Psoas muscle (tissue), 8 donors: ENCODE results near the gene PFDN2. TPM values are rescaled to one million over a fixed set of nuclear protein-coding genes. Genes with fewer than 3 reads are reported as not detected.

Source experiments
- ATAC-seq, 4 donors: fragments of 200-7000 bp; cut with Tn5 transposase; one replicate each; pipeline ENCODE4 v1.9.1; 2020; ENCODE audit warnings: moderate library complexity in 3 of 4, mild to moderate bottlenecking in 2 of 4
- DNase-seq, 2 donors: peaks; one replicate each; pipeline ENCODE4 v3.0.0-alpha.2; 2020
- H3K27ac ChIP-seq: fragments of 200-600 bp; one replicate; pipeline ENCODE4 v1.8.0; 2022
- H3K27me3 ChIP-seq, 3 donors: fragments of 200-600 bp in 1 of 3; one replicate each; pipeline versions ENCODE4 v1.6.1 to v1.8.0; 2013 to 2022; ENCODE audit warnings: low read length in 2 of 3, mild to moderate bottlenecking in 2 of 3, moderate library complexity in 1 of 3; ENCODE audit not compliant: insufficient read depth in 3 of 3
- H3K36me3 ChIP-seq, 2 donors: fragments of 200-600 bp in 1 of 2; one replicate each; pipeline versions ENCODE4 v1.6.1 to v1.8.0; 2013 to 2022; ENCODE audit warnings: low read depth in 1 of 2, mild to moderate bottlenecking in 1 of 2, moderate library complexity in 1 of 2; ENCODE audit not compliant: insufficient read depth in 1 of 2
- H3K4me1 ChIP-seq: fragments of 200-600 bp; one replicate; pipeline ENCODE4 v1.8.0; 2022
- H3K4me3 ChIP-seq: fragments of 200-600 bp; one replicate; pipeline ENCODE4 v1.8.0; 2022; ENCODE audit warnings: mild to moderate bottlenecking
- H3K9me3 ChIP-seq: fragments of 200-600 bp; one replicate; pipeline ENCODE4 v1.8.0; 2022
- CTCF ChIP-seq: fragments of 200-600 bp; IDR thresholded peaks from one replicate; pipeline ENCODE4 v1.8.0; 2022; ENCODE audit warnings: antibody characterized with exemption
- WGBS, 3 donors: extraction: QIAGEN DNeasy Blood & Tissue Kit; methylation state at CpG; one replicate each; pipeline versions ENCODE4 v1.1.6 to v1.1.7; 2013; 5-methylcytosine and 5-hydroxymethylcytosine counted together
- intact Hi-C, 2 donors: fragments of 100-400 bp; cut with DNase I; formaldehyde crosslinking; loops; one replicate each; pipeline versions ENCODE4 v1.11.0 to v1.14.2; 2022
- polyA plus RNA-seq, 3 donors: library from polyadenylated mRNA; stranded (reverse); fragments of 200-250 nt; gene quantifications; one replicate each; pipeline ENCODE4 v1.2.3, GENCODE V29; 2013
- total RNA-seq, 4 donors: library from RNA; stranded (reverse); fragmentation: NEBNext Ultra II Directional in 2 of 4; extraction: Animal tissue kit (Norgen Biotek cat#: 25700) in 2 of 4; gene quantifications; one replicate each; pipeline versions ENCODE4 v1.2.1 to v1.2.4, GENCODE V29; 2021 to 2023
- donor health status: healthy with polysubstance abuse.
- donor health status: DM: no; HTN: no; CAD: no; lungs with moderate emphysema.
- donor health status: Bipolar disorder and iron deficiency.
- donor health status: healthy.
- donor health status: DM: yes; HTN: yes; CAD: no.
- donor health status: DM: no; HTN: no; CAD: no.
- donor health status: DM: no; HTN: no; CAD: no.
- donor health status: DM: yes; HTN: yes; CAD: no.

PFDN2 gene
- total and polyA plus RNA-seq, 7 donors = 60.2 to 759 (median 144) TPM

GRCh38 chr1:161113915-161114314 is 3.9 kb downstream of the PFDN2 start:
- no peaks in the 10 kb centered on the region for H3K27me3 ChIP-seq
- H3K36me3 ChIP-seq = peaks cover 3 to 12% of the 10 kb centered on the region in 2 donors
- 85 to 90% (median 85%) methylated on average over 1 of the region's 1 CpG for WGBS, 3 donors
- ATAC-seq = no peak
- no peak for TF ChIP-seq CTCF
- peaks cover 52% of the 10 kb centered on the region for H3K4me1 ChIP-seq
- DNase-seq = no peak
- H3K4me3 ChIP-seq = no peak overlapping the region
- intact Hi-C loops = no loop called here
- peak overlapping the region; percentile 7 for H3K27ac ChIP-seq
- H3K9me3 ChIP-seq = no peaks in the 10 kb centered on the region

DNA sequence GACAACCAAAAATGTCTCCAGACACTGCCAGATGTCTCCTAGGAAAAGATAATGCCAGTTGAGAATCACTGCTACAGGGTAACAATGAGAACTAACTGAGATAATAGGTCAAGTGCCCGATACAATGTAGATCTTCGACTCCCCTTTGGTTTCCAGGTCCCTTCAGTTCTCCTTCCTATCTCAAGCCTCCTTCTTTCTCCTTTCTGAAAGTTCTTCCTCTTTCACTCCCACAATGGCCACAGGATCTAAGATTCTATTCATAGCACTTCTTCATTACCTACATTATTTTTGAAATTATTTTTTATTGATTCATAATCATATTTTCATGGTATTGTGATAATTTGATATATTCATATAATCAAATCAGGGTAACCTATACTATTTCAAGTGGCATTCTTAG is 6.3 kb downstream of the PFDN2 start:
- peaks cover 43% of the 10 kb centered on the region for H3K4me1 ChIP-seq
- DNase-seq (no peak), ATAC-seq (no peak)
- TF ChIP-seq CTCF = no peak
- no peak overlapping the region for H3K4me3 ChIP-seq
- H3K36me3 ChIP-seq = peaks cover 3 to 12% of the 10 kb centered on the region in 2 donors
- no peaks in the 10 kb centered on the region for H3K27me3 ChIP-seq
- H3K27ac ChIP-seq = no peak overlapping the region
- no peaks in the 10 kb centered on the region for H3K9me3 ChIP-seq
- 81 to 95% (median 86%) methylated on average over 2 of the region's 2 CpGs for WGBS, 3 donors
- intact Hi-C loops = no loop called here

GRCh38 chr1:161111117-161111516 is 6.7 kb downstream of the PFDN2 start:
- Histone ChIP-seq H3K36me3 (peaks cover 3 to 12% of the 10 kb centered on the region in 2 donors), H3K4me1 (peaks cover 39% of the 10 kb centered on the region), H3K4me3 (no peak overlapping the region), H3K9me3 (no peaks in the 10 kb centered on the region), H3K27me3 (no peaks in the 10 kb centered on the region), H3K27ac (no peak overlapping the region)
- DNase-seq (no peak), ATAC-seq (no peak)
- TF ChIP-seq CTCF = no peak
- 93 to 96% (median 94%) methylated on average over 3 of the region's 3 CpGs for WGBS, 3 donors
- intact Hi-C loops = no loop called here

DNA sequence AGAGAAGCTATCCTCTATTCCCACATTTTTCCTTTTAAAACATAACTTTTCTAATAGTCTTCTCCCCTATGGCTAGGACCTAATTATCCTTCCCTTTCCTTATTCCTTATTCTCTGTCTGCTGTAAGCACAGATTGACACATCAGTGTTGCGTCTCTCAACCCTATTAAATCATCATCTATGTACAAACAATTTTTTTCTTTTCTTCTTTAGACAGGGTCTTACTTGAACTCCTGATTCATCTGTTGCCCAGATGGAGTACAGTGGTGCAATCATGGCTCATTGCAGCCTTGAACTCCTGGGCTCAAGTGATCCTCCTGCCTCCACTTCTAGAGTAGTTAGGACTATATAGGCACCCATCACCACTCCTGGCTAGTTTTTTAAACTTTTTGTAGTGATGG is 11.4 kb downstream of the PFDN2 start:
- H3K27me3 ChIP-seq = no peaks in the 10 kb centered on the region
- H3K4me1 ChIP-seq = peaks cover 2% of the 10 kb centered on the region
- ATAC-seq (no peak), DNase-seq (no peak)
- H3K4me3 ChIP-seq = no peak overlapping the region
- no peak overlapping the region for H3K27ac ChIP-seq
- no peak for TF ChIP-seq CTCF
- peaks cover 9 to 24% of the 10 kb centered on the region in 2 donors for H3K36me3 ChIP-seq
- no peaks in the 10 kb centered on the region for H3K9me3 ChIP-seq
- intact Hi-C loops = no loop called here
- 96 to 100% (median 97%) methylated on average over 1 of the region's 1 CpG for WGBS, 3 donors

DNA sequence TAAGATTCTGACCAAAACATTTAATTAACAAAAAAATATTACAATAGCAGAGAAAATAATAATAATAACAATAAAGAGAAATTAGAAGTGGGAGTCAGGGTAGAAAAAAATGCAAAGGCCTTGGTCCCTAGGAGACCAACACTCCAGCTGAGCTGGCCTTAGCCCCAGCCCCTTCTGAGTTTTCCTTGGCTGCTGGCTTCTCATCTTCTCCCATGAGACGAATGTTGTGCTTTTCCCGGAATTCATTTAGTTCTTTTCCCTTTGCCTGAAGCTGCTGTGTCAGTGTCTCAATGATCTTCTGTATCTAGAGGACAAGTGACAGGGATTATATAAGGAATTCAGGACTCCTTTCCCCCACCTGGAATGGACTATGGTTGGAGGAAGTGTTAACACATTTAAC is 17.3 kb downstream of the PFDN2 start:
- Histone ChIP-seq H3K4me3 (no peak overlapping the region), H3K27ac (peak overlapping the region; percentile 17), H3K9me3 (no peaks in the 10 kb centered on the region), H3K36me3 (peaks cover 16 to 36% of the 10 kb centered on the region in 2 donors), H3K4me1 (peaks cover 7% of the 10 kb centered on the region), H3K27me3 (no peaks in the 10 kb centered on the region)
- intact Hi-C loops = no loop called here
- no peak for TF ChIP-seq CTCF
- WGBS, 3 donors = 34 to 47% (median 38%) methylated on average over 2 of the region's 2 CpGs
- DNase-seq (peak in 1 of 2 donors; percentile 36), ATAC-seq (no peak)
